K562 (cell line): ENCODE measurements around the gene ACSBG1. TPM values are rescaled to one million over a fixed set of nuclear protein-coding genes. Genes with fewer than 3 reads are reported as not detected.

ENCODE experiments used
- ATAC-seq: fragments of 200-7000 bp; cut with Tn5 transposase; 3 replicates; pipeline ENCODE4 v1.9.1; 2020; ENCODE audit warnings: moderate library complexity
- BruUV-seq: library from RNA; stranded (reverse); fragments of 400-500 nt; replicated peaks from 2 replicates; lab custom pipeline; 2021; lab: Mats Ljungman, UMichigan
- CTCF ChIA-PET: fragments of 300-600 bp; formaldehyde crosslinking; extraction: SDS; loops from one replicate; lab custom pipeline; 2021; ENCODE audit warnings: low intra/inter-chr PET ratio; lab: Yijun Ruan, JAX
- POLR2A ChIA-PET: fragments of 300-600, 350-650 bp; sonication (Branson Sonifier 250); formaldehyde crosslinking; extraction: SDS; loops from one replicate; lab custom pipeline; 2021; ENCODE audit warnings: antibody characterized with exemption, inconsistent platforms; lab: Yijun Ruan, JAX
- DNase-seq, 4 experiments: peaks; one replicate each; pipeline versions ENCODE4 v3.0.0 to v3.0.0-alpha.2; 2011 to 2018; ENCODE audit warnings: low spot score in 3 of 4, mixed read lengths in 3 of 4; ENCODE audit errors: extremely low read depth in 1 of 4
- FAIRE-seq: peaks from 2 replicates; lab custom pipeline; 2011; peaks lifted over from hg19 to GRCh38; lab: Jason Lieb, UNC
- H2AFZ ChIP-seq: 2 replicates; pipeline ENCODE4 v1.6.0; 2011; ENCODE audit warnings: low read depth, low read length, control low read depth, inconsistent platforms
- H3K27ac ChIP-seq: fragments of 200-600 bp; 3 replicates; pipeline ENCODE4 v1.8.0; 2011; ENCODE audit warnings: low read depth, mild to moderate bottlenecking, control low read depth, inconsistent platforms, low read length, moderate library complexity, mixed read lengths; ENCODE audit errors: extremely low read depth
- H3K27me3 ChIP-seq, 2 experiments: fragments of 300-600 bp in 1 of 2; 2 replicates in 1 of 2; 3 replicates in 1 of 2; pipeline versions ENCODE4 v1.6.0 to v1.8.0; 2011; ENCODE audit warnings: inconsistent platforms in 2 of 2, low read length in 2 of 2, mild to moderate bottlenecking in 1 of 2, mixed read lengths in 1 of 2, moderate library complexity in 1 of 2; ENCODE audit not compliant: control insufficient read depth in 2 of 2, insufficient read depth in 2 of 2
- H3K36me3 ChIP-seq: fragments of 300-600 bp; 3 replicates; pipeline ENCODE4 v1.8.0; 2011; ENCODE audit warnings: mild to moderate bottlenecking, low read length, inconsistent platforms; ENCODE audit not compliant: control insufficient read depth, insufficient read depth
- H3K4me1 ChIP-seq, 2 experiments: fragments of 200-600 bp in 1 of 2; replicated peaks in 1 of 2; 2 replicates in 1 of 2; 3 replicates in 1 of 2; pipeline versions ENCODE4 v1.5.1 to v1.8.0; 2011; ENCODE audit warnings: inconsistent platforms in 2 of 2, low read length in 2 of 2, mild to moderate bottlenecking in 1 of 2, mixed read lengths in 1 of 2, moderate library complexity in 1 of 2; ENCODE audit not compliant: control insufficient read depth in 2 of 2, insufficient read depth in 2 of 2
- H3K4me2 ChIP-seq: 2 replicates; pipeline ENCODE4 v1.6.1; 2011; ENCODE audit warnings: low read length, control low read depth, inconsistent platforms, mixed read lengths; ENCODE audit not compliant: insufficient read depth
- H3K4me3 ChIP-seq: fragments of 200-600 bp; sonication (generic), shearing (Covaris generic); 2 replicates; pipeline ENCODE4 v1.5.1; 2016; ENCODE audit warnings: control low read depth, inconsistent platforms
- H3K79me2 ChIP-seq: fragments of 200-600 bp; 3 replicates; pipeline ENCODE4 v1.8.0; 2011; ENCODE audit warnings: low read length, inconsistent platforms; ENCODE audit not compliant: control insufficient read depth, insufficient read depth
- H3K9ac ChIP-seq, 2 experiments: 2 replicates each; pipeline versions ENCODE4 v1.6.0 to v1.6.1; 2011; ENCODE audit warnings: low read depth in 2 of 2, low read length in 2 of 2, control low read depth in 1 of 2, inconsistent platforms in 1 of 2, mild to moderate bottlenecking in 1 of 2, mixed read lengths in 1 of 2; ENCODE audit not compliant: insufficient read depth in 1 of 2
- H3K9me1 ChIP-seq: one replicate; pipeline ENCODE4 v1.6.0; 2011; ENCODE audit warnings: inconsistent platforms, mild to moderate bottlenecking, low read length, moderate library complexity; ENCODE audit not compliant: control insufficient read depth, insufficient read depth
- H3K9me3 ChIP-seq: replicated peaks from 2 replicates; pipeline ENCODE4 v1.5.1; 2011; ENCODE audit warnings: low read depth, low read length, inconsistent platforms; ENCODE audit not compliant: control insufficient read depth, insufficient read depth
- H4K20me1 ChIP-seq: replicated peaks from 2 replicates; pipeline ENCODE4 v1.6.1; 2011; ENCODE audit warnings: low read length, inconsistent platforms, mixed read lengths; ENCODE audit not compliant: control insufficient read depth, insufficient read depth
- CREM ChIP-seq: IDR thresholded peaks from 2 replicates; pipeline ENCODE4 v1.6.1; 2014; ENCODE audit warnings: antibody characterized with exemption, low read depth
- EHMT2 ChIP-seq: fragments of 450-650 bp; IDR thresholded peaks from 2 replicates; pipeline ENCODE4 v1.6.1; 2018; ENCODE audit warnings: antibody characterized with exemption
- RNF2 ChIP-seq: sonication (generic); IDR thresholded peaks from 2 replicates; pipeline ENCODE4 v1.6.1; 2016
- SLC30A9 ChIP-seq: fragments of 250-450 bp; sonication (Bioruptor Pico); IDR thresholded peaks from 2 replicates; pipeline ENCODE4 v1.8.0; 2022; ENCODE audit warnings: mild to moderate bottlenecking, moderate library complexity
- ZFX ChIP-seq: sonication (generic); formaldehyde crosslinking; IDR thresholded peaks from 2 replicates; pipeline ENCODE4 v1.8.0; 2022; ENCODE audit warnings: mild to moderate bottlenecking, missing genetic modification reagents, moderate library complexity
- WGBS: fragments of 100-300 bp; shearing (Covaris generic); methylation state at CpG from one replicate; pipeline ENCODE4 v1.1.6; 2016; ENCODE audit warnings: low coverage, mixed read lengths; ENCODE audit not compliant: insufficient coverage; ENCODE audit errors: missing lambda C conversion rate; 5-methylcytosine and 5-hydroxymethylcytosine counted together
- in situ Hi-C: fragments of 300-500 bp; cut with MboI; formaldehyde crosslinking; loops from 4 replicates; pipeline ENCODE4 v1.15.0; 2018; ENCODE audit warnings: inconsistent platforms, mixed read lengths
- intact Hi-C: fragments of 100-400 bp; cut with micrococcal nuclease; formaldehyde crosslinking; loops from 2 replicates; pipeline ENCODE4 v1.14.2; 2022
- polyA plus RNA-seq, 8 experiments: library from polyadenylated mRNA; depleted of rRNA in 4 of 8; stranded (reverse) in 5 of 8; unstranded in 3 of 8; fragments of >200 nt; fragmentation: Nextera tagmentation in 2 of 8; fragmentation: Illumina TruSeq in 1 of 8; extraction: Ambion mirVana in 2 of 8; extraction: Trizol in 1 of 8; gene quantifications; 2 replicates each; pipeline versions ENCODE4 v1.2.1 to v1.2.3, GENCODE V29; 2011 to 2014; ENCODE audit warnings: inconsistent platforms in 1 of 8, missing spikeins in 1 of 8
- total RNA-seq, 7 experiments: library from RNA; depleted of rRNA in 6 of 7; stranded (reverse); fragments of >200 nt in 6 of 7; fragmentation: Illumina TruSeq in 2 of 7; extraction: Trizol in 2 of 7; gene quantifications; 2 replicates each; pipeline versions ENCODE4 v1.2.1 to v1.2.3, GENCODE V29; 2011 to 2021; ENCODE audit warnings: low replicate concordance in 1 of 7
- TF ChIP-seq, protein P1 (sequence below): fragments of 450-650 bp; formaldehyde crosslinking; IDR thresholded peaks from 2 replicates; pipeline ENCODE4 v1.4.0; 2022; ENCODE audit warnings: mild to moderate bottlenecking, moderate library complexity
- TF ChIP-seq, protein P2 (sequence below): fragments of 250-450 bp; sonication (Bioruptor Pico); IDR thresholded peaks from 2 replicates; pipeline ENCODE4 v1.4.0; 2020; ENCODE audit warnings: mild to moderate bottlenecking, moderate library complexity
- TF ChIP-seq, protein P3 (sequence below): fragments of 450-650 bp; IDR thresholded peaks from 2 replicates; pipeline ENCODE4 v1.6.1; 2016; ENCODE audit warnings: missing biosample characterization, missing genetic modification characterization
- TF ChIP-seq, protein P4 (sequence below): fragments of 450-650 bp; IDR thresholded peaks from 2 replicates; pipeline ENCODE4 v1.6.1; 2016; ENCODE audit warnings: mild to moderate bottlenecking
- TF ChIP-seq, protein P5 (sequence below), 2 experiments: IDR thresholded peaks in 1 of 2; conservative IDR thresholded peaks in 1 of 2; 2 replicates each; pipeline ENCODE4 v1.6.1; 2016; ENCODE audit warnings: low read depth in 2 of 2, mild to moderate bottlenecking in 1 of 2, missing compliant biosample characterization in 1 of 2, missing genetic modification characterization in 1 of 2, moderate library complexity in 1 of 2

ACSBG1 gene
- total and polyA plus RNA-seq, 9 of the 15 experiments (the other 6 are each of a cell fraction or from before 2014, with no cell fraction given), result 0.36 to 6.4 (median 2.5) TPM

DNA sequence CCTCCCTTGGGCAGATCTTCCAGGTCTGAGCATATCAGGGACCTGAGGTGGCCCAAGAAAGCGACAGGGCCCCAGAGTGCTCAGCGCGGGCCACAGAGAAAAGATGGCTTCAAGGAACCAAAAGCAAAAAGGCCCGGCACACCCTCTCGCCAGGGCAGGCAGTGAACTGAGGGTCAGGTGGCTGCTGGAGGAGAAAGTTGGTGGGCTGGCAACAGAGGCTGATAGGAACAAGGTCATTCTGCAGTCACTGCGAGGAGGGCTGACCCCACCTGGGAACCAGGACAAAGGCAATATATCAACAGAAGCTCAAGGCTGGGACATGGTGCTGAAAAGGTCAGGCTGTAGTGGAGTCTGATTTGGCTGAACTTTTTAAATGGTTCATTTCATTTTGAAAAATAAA, 2.8 kb upstream of the ACSBG1 start:
- Histone ChIP-seq H3K4me1 (peaks cover 0 to 5% of the 10 kb centered on the region in 2 experiments; a peak in 1 of 5 replicates), H3K36me3 (no peaks in the 10 kb centered on the region), H2AFZ (0 out of 2 replicates have a peak overlapping the region, but pooled peaks have one; percentile 20), H3K79me2 (no peaks in the 10 kb centered on the region), H3K9me1 (no peaks in the 10 kb centered on the region), H3K4me3 (no peak overlapping the region), H4K20me1 (no peaks in the 10 kb centered on the region), H3K4me2 (no peak overlapping the region), H3K27ac (no peak overlapping the region), H3K9ac (no peak overlapping the region), H3K9me3 (no peaks in the 10 kb centered on the region), H3K27me3 (peaks cover 15 to 36% of the 10 kb centered on the region in 2 experiments; a peak in 4 of 5 replicates)
- ChIA-PET CTCF (no interaction called here), POLR2A (no interaction called here)
- FAIRE-seq, result no peak
- DNase-seq, result no peak
- no peak for ATAC-seq
- intact Hi-C loops (no loop called here), in situ Hi-C loops (loop anchor here (5.0 kb wide), 2 partner anchors 125 to 275 kb away; no protein-coding TSS in a partner anchor)
- TF ChIP-seq ZFX, result no peak
- TF ChIP-seq CREM, result no peak
- TF ChIP-seq, protein P1, sequence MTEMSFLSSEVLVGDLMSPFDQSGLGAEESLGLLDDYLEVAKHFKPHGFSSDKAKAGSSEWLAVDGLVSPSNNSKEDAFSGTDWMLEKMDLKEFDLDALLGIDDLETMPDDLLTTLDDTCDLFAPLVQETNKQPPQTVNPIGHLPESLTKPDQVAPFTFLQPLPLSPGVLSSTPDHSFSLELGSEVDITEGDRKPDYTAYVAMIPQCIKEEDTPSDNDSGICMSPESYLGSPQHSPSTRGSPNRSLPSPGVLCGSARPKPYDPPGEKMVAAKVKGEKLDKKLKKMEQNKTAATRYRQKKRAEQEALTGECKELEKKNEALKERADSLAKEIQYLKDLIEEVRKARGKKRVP (CRISPR knock-in tag), result no peak
- no peak for TF ChIP-seq SLC30A9 (CRISPR knock-in tag)
- TF ChIP-seq RNF2, result no peak
- TF ChIP-seq, protein P2, sequence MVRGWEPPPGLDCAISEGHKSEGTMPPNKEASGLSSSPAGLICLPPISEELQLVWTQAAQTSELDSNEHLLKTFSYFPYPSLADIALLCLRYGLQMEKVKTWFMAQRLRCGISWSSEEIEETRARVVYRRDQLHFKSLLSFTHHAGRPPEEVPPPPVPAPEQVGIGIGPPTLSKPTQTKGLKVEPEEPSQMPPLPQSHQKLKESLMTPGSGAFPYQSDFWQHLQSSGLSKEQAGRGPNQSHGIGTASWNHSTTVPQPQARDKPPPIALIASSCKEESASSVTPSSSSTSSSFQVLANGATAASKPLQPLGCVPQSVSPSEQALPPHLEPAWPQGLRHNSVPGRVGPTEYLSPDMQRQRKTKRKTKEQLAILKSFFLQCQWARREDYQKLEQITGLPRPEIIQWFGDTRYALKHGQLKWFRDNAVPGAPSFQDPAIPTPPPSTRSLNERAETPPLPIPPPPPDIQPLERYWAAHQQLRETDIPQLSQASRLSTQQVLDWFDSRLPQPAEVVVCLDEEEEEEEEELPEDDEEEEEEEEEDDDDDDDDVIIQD (CRISPR knock-in tag), result no peak
- TF ChIP-seq, protein P3, sequence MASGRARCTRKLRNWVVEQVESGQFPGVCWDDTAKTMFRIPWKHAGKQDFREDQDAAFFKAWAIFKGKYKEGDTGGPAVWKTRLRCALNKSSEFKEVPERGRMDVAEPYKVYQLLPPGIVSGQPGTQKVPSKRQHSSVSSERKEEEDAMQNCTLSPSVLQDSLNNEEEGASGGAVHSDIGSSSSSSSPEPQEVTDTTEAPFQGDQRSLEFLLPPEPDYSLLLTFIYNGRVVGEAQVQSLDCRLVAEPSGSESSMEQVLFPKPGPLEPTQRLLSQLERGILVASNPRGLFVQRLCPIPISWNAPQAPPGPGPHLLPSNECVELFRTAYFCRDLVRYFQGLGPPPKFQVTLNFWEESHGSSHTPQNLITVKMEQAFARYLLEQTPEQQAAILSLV, result no peak
- TF ChIP-seq, protein P4, sequence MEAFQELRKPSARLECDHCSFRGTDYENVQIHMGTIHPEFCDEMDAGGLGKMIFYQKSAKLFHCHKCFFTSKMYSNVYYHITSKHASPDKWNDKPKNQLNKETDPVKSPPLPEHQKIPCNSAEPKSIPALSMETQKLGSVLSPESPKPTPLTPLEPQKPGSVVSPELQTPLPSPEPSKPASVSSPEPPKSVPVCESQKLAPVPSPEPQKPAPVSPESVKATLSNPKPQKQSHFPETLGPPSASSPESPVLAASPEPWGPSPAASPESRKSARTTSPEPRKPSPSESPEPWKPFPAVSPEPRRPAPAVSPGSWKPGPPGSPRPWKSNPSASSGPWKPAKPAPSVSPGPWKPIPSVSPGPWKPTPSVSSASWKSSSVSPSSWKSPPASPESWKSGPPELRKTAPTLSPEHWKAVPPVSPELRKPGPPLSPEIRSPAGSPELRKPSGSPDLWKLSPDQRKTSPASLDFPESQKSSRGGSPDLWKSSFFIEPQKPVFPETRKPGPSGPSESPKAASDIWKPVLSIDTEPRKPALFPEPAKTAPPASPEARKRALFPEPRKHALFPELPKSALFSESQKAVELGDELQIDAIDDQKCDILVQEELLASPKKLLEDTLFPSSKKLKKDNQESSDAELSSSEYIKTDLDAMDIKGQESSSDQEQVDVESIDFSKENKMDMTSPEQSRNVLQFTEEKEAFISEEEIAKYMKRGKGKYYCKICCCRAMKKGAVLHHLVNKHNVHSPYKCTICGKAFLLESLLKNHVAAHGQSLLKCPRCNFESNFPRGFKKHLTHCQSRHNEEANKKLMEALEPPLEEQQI, result no peak
- no peak for TF ChIP-seq EHMT2
- TF ChIP-seq, protein P5, sequence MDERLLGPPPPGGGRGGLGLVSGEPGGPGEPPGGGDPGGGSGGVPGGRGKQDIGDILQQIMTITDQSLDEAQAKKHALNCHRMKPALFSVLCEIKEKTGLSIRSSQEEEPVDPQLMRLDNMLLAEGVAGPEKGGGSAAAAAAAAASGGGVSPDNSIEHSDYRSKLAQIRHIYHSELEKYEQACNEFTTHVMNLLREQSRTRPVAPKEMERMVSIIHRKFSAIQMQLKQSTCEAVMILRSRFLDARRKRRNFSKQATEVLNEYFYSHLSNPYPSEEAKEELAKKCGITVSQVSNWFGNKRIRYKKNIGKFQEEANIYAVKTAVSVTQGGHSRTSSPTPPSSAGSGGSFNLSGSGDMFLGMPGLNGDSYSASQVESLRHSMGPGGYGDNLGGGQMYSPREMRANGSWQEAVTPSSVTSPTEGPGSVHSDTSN (CRISPR knock-in tag; IDR thresholded peaks at IDR 0.05; ENCODE audit: low read depth), result no peak
- TF ChIP-seq, protein P5 (tag; conservative IDR thresholded peaks at IDR 0.05; ENCODE audit: low read depth), result no peak
- WGBS, result 14% methylated on average over 6 of the region's 6 CpGs
- BruUV-seq, result no TSS peak
